ENCODE measurements around the gene FIBCD1.
"Not testable (repeated sequence)": the region's sequence is repeated elsewhere in the genome, so short reads cannot be mapped to it uniquely, and the experiment has no call there.

The FIBCD1 gene

GRCh38 chr9:130921989-130922892 is 16.8 kb downstream of the FIBCD1 start:
- DNase-seq (ENCODE audit: low read depth): no peak

DNA sequence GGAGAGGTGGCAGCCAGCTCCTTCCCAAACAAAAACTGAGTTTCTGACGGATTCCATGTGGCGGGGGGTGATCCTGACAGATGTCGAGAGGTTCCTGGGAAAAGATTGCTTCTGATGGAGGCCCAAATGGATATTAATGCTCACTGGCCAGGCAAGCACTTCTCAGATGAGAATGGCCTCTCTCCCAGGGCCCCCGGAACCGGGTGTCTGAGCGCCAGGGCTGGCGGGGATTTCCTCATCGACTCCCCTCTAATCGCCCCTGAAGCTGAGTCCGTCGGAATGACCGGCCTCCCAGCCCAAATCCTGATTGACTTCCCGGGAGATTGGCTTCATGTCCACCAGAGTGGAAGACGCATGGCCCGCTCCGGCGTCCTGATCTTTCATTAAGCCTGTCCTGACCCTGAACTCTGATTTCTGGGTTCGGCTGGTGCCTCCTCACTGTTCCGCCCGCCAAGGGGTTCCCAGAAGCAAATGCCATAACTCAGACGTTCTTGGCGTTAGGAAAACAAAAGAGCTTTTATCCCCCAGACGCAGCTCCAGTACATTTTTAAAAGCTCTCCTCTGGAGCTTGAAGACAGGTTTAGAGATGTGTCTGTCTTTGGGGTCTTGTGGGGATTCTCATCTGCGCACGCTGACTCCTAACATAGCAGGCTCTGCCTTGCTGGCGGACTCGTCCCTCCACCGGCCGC is 17.6 kb downstream of the FIBCD1 start:
- no peak for DNase-seq (ENCODE audit: low read depth)

DNA sequence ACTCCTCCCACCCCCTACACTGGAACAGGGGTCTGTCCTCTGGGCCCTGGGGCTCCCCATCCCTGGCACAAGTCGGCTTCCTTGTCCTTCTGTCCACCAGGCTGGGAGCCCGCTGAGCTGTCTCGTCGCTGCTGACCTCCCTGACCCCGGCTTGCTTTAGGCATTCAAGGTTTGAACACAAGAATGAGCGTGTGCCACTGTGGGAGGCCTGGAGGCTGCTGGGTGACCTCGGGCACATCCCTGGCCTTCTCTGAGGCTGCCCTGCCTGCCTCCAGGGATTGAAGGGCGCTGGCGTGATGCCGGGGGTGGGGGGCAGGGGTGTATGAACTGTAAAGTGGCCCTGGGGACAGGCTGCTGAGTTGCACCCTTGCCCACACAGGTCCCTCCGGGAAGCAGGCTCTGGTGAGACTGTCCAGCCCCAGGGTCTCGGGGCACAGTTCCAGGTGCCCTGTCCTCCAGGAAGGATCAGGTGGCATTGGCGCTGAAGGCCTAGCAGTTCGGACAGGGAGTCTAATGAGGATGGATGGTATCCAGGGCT is 18.2 kb downstream of the FIBCD1 start:
- no peak for DNase-seq (ENCODE audit: low read depth)

GRCh38 chr9:130920233-130920632 is 18.8 kb downstream of the FIBCD1 start:
- DNase-seq (ENCODE audit: low read depth): no peak

DNA sequence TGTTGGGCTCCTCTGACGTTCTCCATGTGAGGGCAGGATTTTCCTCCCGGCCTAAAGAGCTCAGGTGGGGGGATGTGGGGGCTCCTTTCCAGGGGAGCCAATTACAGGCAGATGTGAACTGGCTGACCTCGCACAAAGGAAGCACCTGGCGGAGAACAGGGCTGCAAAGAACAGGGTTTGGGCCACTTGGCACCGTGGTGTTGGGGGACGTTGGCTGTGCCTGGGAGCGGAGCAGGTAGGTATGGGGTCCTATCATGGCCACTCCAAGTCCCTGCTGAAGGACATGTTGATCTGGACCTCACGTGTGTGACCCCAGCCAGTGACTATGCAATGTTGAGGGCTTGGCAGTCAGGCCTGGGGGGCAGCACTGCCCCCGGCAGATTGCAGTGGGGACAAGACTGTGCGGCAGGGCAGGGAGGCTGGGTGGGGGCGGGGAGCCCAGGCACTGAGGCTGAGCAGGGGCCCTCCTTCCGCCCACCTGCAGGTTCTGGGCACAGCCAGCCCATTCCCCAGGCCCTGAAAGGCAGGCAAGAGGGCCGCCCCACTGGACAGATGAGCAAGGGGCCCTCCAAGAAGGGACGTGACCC is 19.4 kb downstream of the FIBCD1 start:
- no peak for DNase-seq (ENCODE audit: low read depth)

DNA sequence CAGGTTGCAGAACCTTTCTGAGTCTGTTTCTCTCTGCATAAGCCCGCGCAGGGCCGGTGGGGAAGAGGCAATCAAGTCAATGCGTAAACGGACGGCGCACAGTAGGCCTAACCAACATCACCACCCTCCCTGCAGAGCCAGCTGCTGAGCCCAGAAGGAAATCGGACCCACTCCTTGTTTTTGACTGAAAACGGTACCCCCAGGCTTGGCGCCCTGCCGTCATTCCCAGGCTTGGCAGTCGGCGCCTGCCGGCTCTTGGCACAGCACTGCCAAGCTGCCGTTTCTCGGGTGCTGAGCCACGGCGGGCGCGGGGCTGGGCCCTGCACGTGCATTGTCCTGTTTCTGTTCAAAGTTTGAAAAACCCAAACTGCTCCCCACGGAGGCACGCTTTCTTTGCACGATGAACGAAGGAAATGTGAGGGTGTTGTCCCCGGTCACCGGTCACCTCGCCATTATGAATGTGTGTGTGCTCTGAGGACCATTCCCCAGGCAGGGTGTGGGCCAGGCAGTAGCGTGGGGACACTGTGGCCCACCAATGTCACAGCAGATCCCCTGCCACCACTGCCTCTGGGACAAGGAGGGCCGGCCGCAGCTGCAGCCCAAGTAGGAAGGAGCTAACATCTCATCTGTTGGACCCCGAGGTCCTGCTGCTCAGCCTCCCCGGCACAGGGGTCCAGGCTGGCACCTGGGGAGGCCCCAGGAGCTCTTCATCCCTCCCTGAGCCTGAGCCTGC is 20.1 kb downstream of the FIBCD1 start:
- no peak for DNase-seq (ENCODE audit: low read depth)

DNA sequence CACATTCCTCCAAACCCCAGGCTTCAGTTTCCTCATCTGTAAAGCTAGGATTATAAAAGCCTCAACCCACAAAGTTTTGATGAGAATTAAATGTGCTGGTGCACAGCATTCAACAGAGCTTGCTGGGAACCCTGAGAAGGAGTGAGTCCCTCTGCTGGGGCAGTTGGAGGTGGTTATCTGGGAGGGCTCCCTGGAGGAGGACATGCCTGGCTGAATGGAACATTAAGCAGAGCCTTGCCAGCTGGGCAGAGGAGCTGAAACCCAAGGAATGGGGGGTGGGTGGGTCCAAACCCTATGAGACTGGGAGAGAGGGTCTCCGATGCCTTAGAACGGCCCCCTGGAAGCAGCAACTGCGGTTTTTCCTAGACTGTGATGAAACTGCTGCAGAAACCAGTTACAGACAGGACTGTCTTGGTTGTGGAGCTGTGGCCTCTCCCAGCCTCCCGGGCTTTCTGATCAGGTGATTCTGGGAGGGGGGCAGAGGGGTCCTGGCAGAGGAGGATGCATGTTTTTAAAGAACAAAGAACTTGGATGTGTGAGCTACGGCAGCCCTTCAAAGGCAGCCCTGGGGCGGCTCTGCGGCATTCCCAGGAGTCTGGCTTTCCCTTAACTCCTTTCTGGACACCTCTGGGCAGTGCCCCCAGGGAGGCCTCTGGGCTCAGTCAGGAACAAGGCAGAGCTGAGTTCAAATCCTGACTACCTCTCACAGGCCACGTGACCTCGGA is 20.8 kb downstream of the FIBCD1 start:
- no peak for DNase-seq (ENCODE audit: low read depth)

GRCh38 chr9:130917168-130917960 is 21.7 kb downstream of the FIBCD1 start:
- DNase-seq (ENCODE audit: low read depth): no peak

DNA sequence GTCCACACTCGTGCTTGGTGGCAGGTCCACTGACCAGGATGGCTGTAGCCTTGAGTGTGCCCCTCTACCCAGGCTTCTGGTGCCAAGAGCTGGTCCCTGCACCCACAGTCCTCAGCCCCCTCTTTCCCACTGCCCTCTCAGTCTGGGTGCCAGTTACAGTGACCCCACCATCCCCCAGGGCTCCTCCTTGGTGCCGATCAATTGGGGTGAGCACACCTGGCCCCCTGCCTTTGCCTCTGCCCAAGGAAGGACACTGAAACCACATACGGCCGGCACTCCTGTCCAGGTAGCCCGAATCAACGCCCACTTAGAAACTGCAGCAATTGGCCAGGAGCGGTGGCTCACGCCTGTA is 24.0 kb downstream of the FIBCD1 start:
- no peak for DNase-seq (ENCODE audit: low read depth)

DNA sequence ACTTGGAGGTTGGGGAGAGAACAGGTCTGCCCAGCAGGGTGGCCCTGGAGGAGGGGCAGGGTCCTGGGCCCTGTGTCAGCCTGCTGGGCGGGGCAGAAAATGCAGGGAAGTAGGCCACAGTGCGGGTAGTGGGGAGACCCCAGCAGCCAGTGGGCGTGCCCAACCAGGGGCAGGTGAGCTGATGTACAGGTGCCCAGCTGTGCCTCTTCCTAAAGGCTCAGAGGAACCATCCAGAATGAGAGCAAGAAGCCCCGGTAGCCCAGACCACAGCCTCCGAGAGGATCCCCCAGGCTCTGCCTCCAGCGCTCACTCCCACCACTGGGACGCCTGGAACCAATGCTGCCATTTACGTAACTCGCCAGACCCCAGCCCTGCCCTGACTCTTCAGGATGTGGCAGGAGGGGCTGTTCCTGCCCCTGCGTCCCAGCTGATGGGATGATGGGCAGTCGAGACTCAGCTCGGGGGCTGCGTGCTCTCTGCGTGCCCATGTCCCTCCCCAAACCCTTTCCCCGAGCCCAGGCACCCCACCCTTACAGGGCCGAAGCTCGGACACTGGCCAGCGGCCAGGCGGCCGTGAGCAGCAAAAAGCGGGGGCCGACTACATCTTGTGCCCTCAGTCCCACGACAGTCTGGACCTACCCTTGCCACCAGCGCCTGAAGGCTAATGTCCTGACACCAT is 24.5 kb downstream of the FIBCD1 start:
- DNase-seq (ENCODE audit: low read depth): no peak

- DNase-seq (ENCODE audit: low read depth): no peak
Observed at GRCh38 chr9:130913599-130914416, 25.2 kb downstream of the FIBCD1 start.

- no peak for DNase-seq (ENCODE audit: low read depth)
Observed at GRCh38 chr9:130912932-130913598, 26.0 kb downstream of the FIBCD1 start.

DNA sequence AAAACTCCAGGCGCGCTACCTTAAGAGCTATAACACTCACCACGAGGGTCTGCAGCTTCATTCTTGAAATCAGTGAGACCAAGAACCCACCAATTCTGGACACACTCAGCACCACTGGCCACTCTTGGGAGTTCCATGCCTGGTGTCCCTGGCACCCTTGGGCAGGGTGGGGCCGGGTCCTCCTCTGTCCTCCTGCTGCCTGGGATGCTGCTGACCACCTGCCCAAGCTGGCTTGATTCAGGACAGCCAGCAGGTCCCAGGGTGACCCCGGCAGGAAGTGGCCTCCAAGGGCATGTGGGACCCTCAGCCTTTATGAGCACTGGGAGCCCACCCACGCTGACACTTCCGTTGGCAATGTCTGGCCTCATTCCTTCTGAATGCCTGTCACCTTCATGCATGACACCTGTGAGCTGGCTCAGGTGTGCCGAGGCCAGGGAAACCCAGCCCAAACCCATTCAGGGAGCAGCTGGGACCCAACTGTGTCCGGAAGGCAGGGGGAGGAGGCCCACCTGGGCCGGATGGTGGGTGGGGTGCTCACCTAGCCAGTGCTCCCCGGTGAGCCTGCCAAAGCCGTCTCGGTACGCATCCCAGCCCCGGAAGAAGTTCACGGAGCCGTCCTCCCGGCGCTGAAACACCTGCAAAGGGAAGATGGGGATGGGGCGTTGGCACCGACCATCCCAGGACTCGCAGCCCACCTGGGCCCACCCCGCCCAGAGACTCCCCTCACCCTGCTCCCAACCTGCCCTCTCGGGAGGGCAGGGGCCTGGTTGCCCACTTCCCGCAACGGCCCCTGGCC is 27.6 kb downstream of the FIBCD1 start:
- no peak for DNase-seq (ENCODE audit: low read depth)

- not testable (repeated sequence) for DNase-seq (ENCODE audit: low read depth)
Observed at GRCh38 chr9:130910670-130911069, 28.4 kb downstream of the FIBCD1 start.

GRCh38 chr9:130910041-130910440 is 29.0 kb downstream of the FIBCD1 start:
- DNase-seq (ENCODE audit: low read depth): not testable (repeated sequence)

DNA sequence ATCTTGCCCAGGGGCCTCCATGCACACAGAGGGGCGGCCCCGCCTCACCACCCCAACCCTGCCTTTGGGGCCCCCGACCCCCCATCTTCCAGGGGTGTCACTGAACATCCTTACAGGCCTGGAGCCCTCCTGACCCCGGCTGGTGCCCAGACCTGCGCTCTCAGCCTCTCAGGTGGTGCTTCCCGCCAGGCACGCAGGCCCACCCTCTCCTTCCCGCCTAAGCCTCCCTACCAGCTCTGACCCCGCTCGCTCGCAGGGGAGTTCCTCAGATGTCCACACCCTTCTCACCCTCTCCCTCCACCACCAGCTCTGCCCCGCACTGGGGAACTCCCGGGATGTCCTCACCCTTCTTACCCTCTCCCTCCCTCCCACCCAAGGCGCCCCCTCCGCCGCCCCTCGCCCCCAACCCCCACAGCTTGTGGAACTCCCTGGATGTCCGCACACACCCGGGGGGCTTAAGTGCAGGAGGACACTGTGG is 30.1 kb downstream of the FIBCD1 start:
- no peak for DNase-seq (ENCODE audit: low read depth)

DNA sequence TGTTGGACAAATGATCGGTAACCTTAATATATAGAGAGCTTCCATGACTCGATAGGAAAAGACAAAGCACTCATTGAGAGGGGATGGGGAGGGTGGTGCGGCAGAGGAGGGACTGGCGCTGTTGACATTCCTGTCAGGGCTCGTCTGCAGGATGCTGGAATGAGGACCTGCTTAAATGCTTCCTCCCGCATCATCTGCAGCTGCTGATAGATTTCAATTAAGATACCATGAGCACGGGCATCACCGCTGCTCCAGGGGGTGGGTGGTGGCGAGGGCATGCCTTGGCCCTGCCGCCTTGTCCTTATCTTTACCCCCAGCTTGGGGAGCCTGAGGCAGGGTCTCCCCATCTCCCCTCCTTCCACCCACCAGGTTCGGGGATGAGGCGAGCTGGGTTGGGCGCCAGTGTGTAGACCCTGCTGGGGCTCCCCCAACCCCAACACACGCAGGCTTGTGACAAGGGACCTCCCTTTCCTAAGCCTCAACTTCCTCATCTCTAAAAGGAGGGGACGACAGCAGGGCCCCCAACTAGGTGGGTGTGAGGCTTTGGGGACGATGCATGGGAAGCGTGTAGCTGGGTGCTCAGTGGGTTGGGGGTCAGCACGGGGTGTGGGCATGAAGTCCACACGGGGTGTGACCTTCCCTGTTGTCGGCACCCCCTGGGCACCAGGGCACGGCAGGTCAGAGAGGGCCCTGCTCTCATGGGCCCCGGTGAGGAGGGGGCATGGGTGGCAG is 30.7 kb downstream of the FIBCD1 start:
- DNase-seq (ENCODE audit: low read depth): no peak
